ENCODE results near the gene ALDH3A1. TPM values are rescaled to one million over a fixed set of nuclear protein-coding genes. Genes with fewer than 3 reads are reported as not detected.

ALDH3A1 gene
- total and polyA plus RNA-seq, 9 of the 15 experiments (the other 6 are each of a cell fraction or from before 2014, with no cell fraction given), result not detected

GRCh38 chr17:19743101-19744100, 4.7 kb downstream of the ALDH3A1 start (continued):
- TF ChIP-seq, protein P1, sequence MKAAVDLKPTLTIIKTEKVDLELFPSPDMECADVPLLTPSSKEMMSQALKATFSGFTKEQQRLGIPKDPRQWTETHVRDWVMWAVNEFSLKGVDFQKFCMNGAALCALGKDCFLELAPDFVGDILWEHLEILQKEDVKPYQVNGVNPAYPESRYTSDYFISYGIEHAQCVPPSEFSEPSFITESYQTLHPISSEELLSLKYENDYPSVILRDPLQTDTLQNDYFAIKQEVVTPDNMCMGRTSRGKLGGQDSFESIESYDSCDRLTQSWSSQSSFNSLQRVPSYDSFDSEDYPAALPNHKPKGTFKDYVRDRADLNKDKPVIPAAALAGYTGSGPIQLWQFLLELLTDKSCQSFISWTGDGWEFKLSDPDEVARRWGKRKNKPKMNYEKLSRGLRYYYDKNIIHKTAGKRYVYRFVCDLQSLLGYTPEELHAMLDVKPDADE (conservative IDR thresholded peaks at IDR 0.05; ENCODE audit: control insufficient read depth, low read depth, low read length), result no peak
- no peak for TF ChIP-seq COPS2 (conservative IDR thresholded peaks at IDR 0.05)

DNA sequence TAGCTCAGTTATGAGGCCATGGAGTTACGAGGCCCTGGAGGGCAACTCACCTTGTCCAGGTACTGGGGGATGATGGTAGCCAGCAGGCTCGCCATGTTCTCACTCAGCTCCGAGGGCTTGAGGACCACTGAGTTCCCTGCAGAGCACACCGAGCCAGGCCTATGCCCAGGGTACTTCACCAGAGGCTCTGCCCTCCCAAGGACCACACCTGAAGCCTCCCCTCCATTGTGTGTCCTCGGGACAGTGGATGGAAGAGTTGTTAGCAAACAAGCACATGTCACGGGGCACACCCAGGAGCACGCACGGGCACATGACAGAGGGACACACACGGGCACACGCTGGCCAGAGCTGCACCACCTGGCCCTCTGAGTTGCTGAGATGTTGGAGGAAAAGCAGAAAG, 5.6 kb downstream of the ALDH3A1 start:
- Histone ChIP-seq H4K20me1 (replicated peaks; ENCODE audit: control insufficient read depth, insufficient read depth, low read length) (no peaks in the 10 kb centered on the region), H3K4me2 (ENCODE audit: insufficient read depth, low read length) (no peak overlapping the region), H3K36me3 (ENCODE audit: control insufficient read depth, insufficient read depth, low read length) (no peaks in the 10 kb centered on the region), H3K4me3 (no peak overlapping the region), H2AFZ (ENCODE audit: low read depth, low read length) (no peak overlapping the region), H3K4me1 (replicated peaks in 1 of 2; ENCODE audit: control insufficient read depth in 2 of 2, insufficient read depth in 2 of 2, low read length in 2 of 2) (peaks cover 0 to 5% of the 10 kb centered on the region in 2 experiments; a peak in 1 of 5 replicates), H3K9me1 (ENCODE audit: control insufficient read depth, insufficient read depth, low read length) (no peaks in the 10 kb centered on the region), H3K9me3 (replicated peaks; ENCODE audit: control insufficient read depth, insufficient read depth, low read depth, low read length) (no peaks in the 10 kb centered on the region), H3K27me3 (ENCODE audit: control insufficient read depth in 2 of 2, insufficient read depth in 2 of 2, low read length in 2 of 2) (peaks cover 3 to 18% of the 10 kb centered on the region in 2 experiments; a peak in 4 of 5 replicates), H3K79me2 (ENCODE audit: control insufficient read depth, insufficient read depth, low read length) (no peaks in the 10 kb centered on the region), H3K27ac (ENCODE audit: extremely low read depth, low read depth, low read length) (no peak overlapping the region), H3K9ac (ENCODE audit: insufficient read depth in 1 of 2, low read depth in 2 of 2, low read length in 2 of 2) (no peak overlapping the region)
- intact Hi-C loops (cut with micrococcal nuclease) (no loop called here), in situ Hi-C loops (cut with MboI) (no loop called here)
- ChIA-PET POLR2A (no interaction called here), CTCF (ENCODE audit: low intra/inter-chr PET ratio) (no interaction called here)
- FAIRE-seq, result no peak
- ATAC-seq, result no peak
- TF ChIP-seq ZNF76 (CRISPR knock-in tag; IDR thresholded peaks at IDR 0.05; ENCODE audit: borderline replicate concordance) (no peak), KDM1A (IDR thresholded peaks at IDR 0.05) (no peak), PHF20 (IDR thresholded peaks at IDR 0.05; ENCODE audit: partially characterized antibody) (no peak), U2AF2 (optimal IDR thresholded peaks at IDR 0.05; ENCODE audit: low read depth, low read length) (no peak), PTBP1 (IDR thresholded peaks at IDR 0.05; ENCODE audit: low read depth, low read length) (no peak), CAMTA2 (CRISPR knock-in tag; conservative IDR thresholded peaks at IDR 0.05) (no peak), SETDB1 (IDR thresholded peaks at IDR 0.05; ENCODE audit: low read length) (no peak), JUNB (CRISPR knock-in tag; conservative IDR thresholded peaks at IDR 0.05) (no peak), SLC30A9 (CRISPR knock-in tag; IDR thresholded peaks at IDR 0.05) (no peak), SMARCA4 (IDR thresholded peaks at IDR 0.05) (no peak), RCOR1 (IDR thresholded peaks at IDR 0.05; ENCODE audit: borderline replicate concordance in 1 of 2, low read depth in 2 of 2, low read length in 2 of 2) (no peak), ZBTB26 (CRISPR knock-in tag; IDR thresholded peaks at IDR 0.05) (no peak), POLR2A (conservative IDR thresholded peaks at IDR 0.05) (no peak), ZBTB1 (CRISPR knock-in tag; IDR thresholded peaks at IDR 0.05; ENCODE audit: borderline replicate concordance, low read depth) (no peak), SMAD4 (CRISPR knock-in tag; conservative IDR thresholded peaks at IDR 0.05) (no peak), FOXK1 (CRISPR knock-in tag; IDR thresholded peaks at IDR 0.05; ENCODE audit: borderline replicate concordance) (no peak), NEUROD1 (IDR thresholded peaks at IDR 0.05; ENCODE audit: borderline replicate concordance, low read depth, low read length, partially characterized antibody) (no peak)
- DNase-seq (ENCODE audit: extremely low read depth in 1 of 4, low spot score in 3 of 4), result no peak
- BruUV-seq (replicated peaks), result no TSS peak
- 0% methylated on average over 2 of the region's 10 CpGs for WGBS (ENCODE audit: insufficient coverage, low coverage, missing lambda C conversion rate)

All from K562 (cell line).